ENCODE measurements around the gene CELSR3.
A peak's percentile ranks its signal among the peaks of the same experiment; 100 is the strongest.

The CELSR3 gene

GRCh38 chr3:48598323-48599076 is 64.2 kb downstream of the CELSR3 start:
- no peak overlapping the region for H3K4me3 ChIP-seq (ENCODE audit: severe bottlenecking)
- no peaks in the 10 kb centered on the region for H3K9me3 ChIP-seq (ENCODE audit: severe bottlenecking)
- ATAC-seq (ENCODE audit: low read depth) = peak; percentile 45
- H3K27me3 ChIP-seq (ENCODE audit: insufficient read depth, poor library complexity, severe bottlenecking) = no peaks in the 10 kb centered on the region
- H3K27ac ChIP-seq (ENCODE audit: poor library complexity, severe bottlenecking) = peak overlapping the region; percentile 98
- DNase-seq (ENCODE audit: low spot score) = peak; percentile 94
- peaks cover 54% of the 10 kb centered on the region for H3K36me3 ChIP-seq (ENCODE audit: low read depth)
- TF ChIP-seq CTCF (IDR thresholded peaks at IDR 0.05; ENCODE audit: poor library complexity, severe bottlenecking) = no peak
- H3K4me1 ChIP-seq (ENCODE audit: insufficient read depth, poor library complexity, severe bottlenecking) = peaks cover 48% of the 10 kb centered on the region

- Histone ChIP-seq H3K4me3 (ENCODE audit: severe bottlenecking) (no peak overlapping the region), H3K27me3 (ENCODE audit: insufficient read depth, poor library complexity, severe bottlenecking) (no peaks in the 10 kb centered on the region), H3K4me1 (ENCODE audit: insufficient read depth, poor library complexity, severe bottlenecking) (peaks cover 48% of the 10 kb centered on the region), H3K36me3 (ENCODE audit: low read depth) (peaks cover 54% of the 10 kb centered on the region), H3K9me3 (ENCODE audit: severe bottlenecking) (no peaks in the 10 kb centered on the region), H3K27ac (ENCODE audit: poor library complexity, severe bottlenecking) (peak overlapping the region; percentile 98)
- no peak for TF ChIP-seq CTCF (IDR thresholded peaks at IDR 0.05; ENCODE audit: poor library complexity, severe bottlenecking)
- DNase-seq (ENCODE audit: low spot score) (no peak), ATAC-seq (ENCODE audit: low read depth) (no peak)
Observed at GRCh38 chr3:48597408-48597800, 65.3 kb downstream of the CELSR3 start.

- Histone ChIP-seq H3K4me1 (ENCODE audit: insufficient read depth, poor library complexity, severe bottlenecking) (peaks cover 48% of the 10 kb centered on the region), H3K27me3 (ENCODE audit: insufficient read depth, poor library complexity, severe bottlenecking) (no peaks in the 10 kb centered on the region), H3K9me3 (ENCODE audit: severe bottlenecking) (no peaks in the 10 kb centered on the region), H3K36me3 (ENCODE audit: low read depth) (peaks cover 59% of the 10 kb centered on the region), H3K4me3 (ENCODE audit: severe bottlenecking) (no peak overlapping the region), H3K27ac (ENCODE audit: poor library complexity, severe bottlenecking) (peak overlapping the region; percentile 98)
- TF ChIP-seq CTCF (IDR thresholded peaks at IDR 0.05; ENCODE audit: poor library complexity, severe bottlenecking) = no peak
- ATAC-seq (ENCODE audit: low read depth) = no peak
- DNase-seq (ENCODE audit: low spot score) = no peak
Observed at GRCh38 chr3:48596676-48597407, 65.8 kb downstream of the CELSR3 start.

- ATAC-seq (ENCODE audit: low read depth) = no peak
- peaks cover 48% of the 10 kb centered on the region for H3K4me1 ChIP-seq (ENCODE audit: insufficient read depth, poor library complexity, severe bottlenecking)
- H3K4me3 ChIP-seq (ENCODE audit: severe bottlenecking) = no peak overlapping the region
- DNase-seq (ENCODE audit: low spot score) = no peak
- peaks cover 60% of the 10 kb centered on the region for H3K36me3 ChIP-seq (ENCODE audit: low read depth)
- no peaks in the 10 kb centered on the region for H3K9me3 ChIP-seq (ENCODE audit: severe bottlenecking)
- no peaks in the 10 kb centered on the region for H3K27me3 ChIP-seq (ENCODE audit: insufficient read depth, poor library complexity, severe bottlenecking)
- TF ChIP-seq CTCF (IDR thresholded peaks at IDR 0.05; ENCODE audit: poor library complexity, severe bottlenecking) = no peak
- peak overlapping the region; percentile 98 for H3K27ac ChIP-seq (ENCODE audit: poor library complexity, severe bottlenecking)
Observed at GRCh38 chr3:48596157-48596556, 66.5 kb downstream of the CELSR3 start.
